Stimulated activated CD8-positive, alpha-beta memory T cell treated with anti-CD3 and anti-CD28 coated beads, Interleukin-15, amount 100 ng/mL, for 48 hours (primary cell): ENCODE data around the gene SPON1.
"Not testable (repeated sequence)": the region's sequence is repeated elsewhere in the genome, so short reads cannot be mapped to it uniquely, and the experiment has no call there.

Experiments
- DNase-seq, 2 donors: peaks; one replicate each; pipeline ENCODE4 v3.0.0-alpha.2; 2020; ENCODE audit warnings: low read depth in 2 of 2

Gene SPON1

GRCh38 chr11:14270690-14271542 lies 308.4 kb downstream of the SPON1 start:
- no peak for DNase-seq

GRCh38 chr11:14273895-14274294 lies 311.4 kb downstream of the SPON1 start:
- DNase-seq = no peak

GRCh38 chr11:14275076-14275475 lies 312.6 kb downstream of the SPON1 start:
- DNase-seq = no peak

GRCh38 chr11:14278869-14279268 lies 316.3 kb downstream of the SPON1 start:
- DNase-seq = not testable (repeated sequence)

GRCh38 chr11:14288189-14288935 lies 325.8 kb downstream of the SPON1 start:
- no peak for DNase-seq

- no peak for DNase-seq
These were observed 327.9 kb downstream of the SPON1 start for GRCh38 chr11:14290422-14290821.

GRCh38 chr11:14299921-14300320 lies 337.4 kb downstream of the SPON1 start:
- DNase-seq = no peak

- DNase-seq = peak in 1 of 2 donors; percentile 34
These were observed 338.3 kb downstream of the SPON1 start for GRCh38 chr11:14300661-14301304.

GRCh38 chr11:14304601-14305000 lies 342.1 kb downstream of the SPON1 start:
- DNase-seq = no peak

- DNase-seq = no peak
These were observed 343.1 kb downstream of the SPON1 start for GRCh38 chr11:14305649-14306048.

GRCh38 chr11:14306481-14306880 lies 344.0 kb downstream of the SPON1 start:
- DNase-seq = no peak

GRCh38 chr11:14308114-14308896 lies 345.8 kb downstream of the SPON1 start:
- no peak for DNase-seq

- no peak for DNase-seq
These were observed 346.4 kb downstream of the SPON1 start for GRCh38 chr11:14308897-14309387.

GRCh38 chr11:14309425-14310192 lies 347.1 kb downstream of the SPON1 start:
- DNase-seq = no peak

GRCh38 chr11:14310679-14311078 lies 348.2 kb downstream of the SPON1 start:
- no peak for DNase-seq

GRCh38 chr11:14312736-14313438 lies 350.4 kb downstream of the SPON1 start:
- DNase-seq = no peak

GRCh38 chr11:14314127-14314526 lies 351.6 kb downstream of the SPON1 start:
- no peak for DNase-seq

- DNase-seq = no peak
These were observed 352.6 kb downstream of the SPON1 start for GRCh38 chr11:14315130-14315529.
